ENCODE results near the gene ING4. TPM values are rescaled to one million over a fixed set of nuclear protein-coding genes. Genes with fewer than 3 reads are reported as not detected.

ING4 gene
- total and polyA plus RNA-seq, 2 of the 13 experiments (the other 11 are each of a cell fraction or from before 2014, with no cell fraction given) = 14.4 to 32.4 TPM

- TF ChIP-seq ZHX2 (IDR thresholded peaks at IDR 0.05; ENCODE audit: low read depth) (no peak), ZHX2 (CRISPR knock-in tag; IDR thresholded peaks at IDR 0.05; ENCODE audit: borderline replicate concordance) (no peak), HDAC6 (IDR thresholded peaks at IDR 0.05; ENCODE audit: low read depth, low read length) (no peak), CENPT (CRISPR knock-in tag; IDR thresholded peaks at IDR 0.05; ENCODE audit: low read depth) (no peak), GMEB1 (CRISPR knock-in tag; IDR thresholded peaks at IDR 0.05; ENCODE audit: borderline replicate concordance) (no peak), NONO (IDR thresholded peaks at IDR 0.05) (no peak), NONO (CRISPR knock-in tag; conservative IDR thresholded peaks at IDR 0.05) (peak; percentile 46; the same call in 1 of the 2 replicates), SMC3 (IDR thresholded peaks at IDR 0.05; ENCODE audit: low read length) (no peak), ZFP1 (CRISPR knock-in tag; IDR thresholded peaks at IDR 0.05) (0 out of 2 replicates have a peak, but pooled peaks have one; percentile 55), SRF (IDR thresholded peaks at IDR 0.05; ENCODE audit: low read depth, low read length) (no peak), EZH2 (conservative IDR thresholded peaks at IDR 0.05; ENCODE audit: low read depth, low read length) (no peak), ZNF777 (CRISPR knock-in tag; IDR thresholded peaks at IDR 0.05) (peak; percentile 50; the same call in 1 of the 2 replicates), TOPORS (CRISPR knock-in tag; IDR thresholded peaks at IDR 0.05) (no peak), POLR2A (IDR thresholded peaks at IDR 0.05; ENCODE audit: insufficient read depth in 1 of 2, low read depth in 2 of 2, low read length in 2 of 2) (peak; percentile 41 to 75; a peak in 3 of 4 replicates), ZBTB20 (CRISPR knock-in tag; IDR thresholded peaks at IDR 0.05; ENCODE audit: borderline replicate concordance, low read depth) (no peak), RFX1 (IDR thresholded peaks at IDR 0.05) (no peak), FOXK1 (CRISPR knock-in tag; IDR thresholded peaks at IDR 0.05; ENCODE audit: borderline replicate concordance, low read depth) (no peak), CHD2 (IDR thresholded peaks at IDR 0.05; ENCODE audit: low read depth, low read length) (no peak), ZNF788 (CRISPR knock-in tag; IDR thresholded peaks at IDR 0.05; ENCODE audit: borderline replicate concordance) (no peak), FOXP4 (CRISPR knock-in tag; IDR thresholded peaks at IDR 0.05) (no peak; the same call in 1 of the 2 replicates), HMG20A (CRISPR knock-in tag; IDR thresholded peaks at IDR 0.05; ENCODE audit: borderline replicate concordance) (no peak; the same call in 1 of the 2 replicates)
Measured at GRCh38 chr12:6613776-6614512, 49.0 kb downstream of the ING4 start (continued).
